Stimulated activated CD8-positive, alpha-beta memory T cell treated with anti-CD3 and anti-CD28 coated beads, Interleukin-4, amount 100 ng/mL, for 48 hours (primary cell): ENCODE data around the gene GSC.
"Not testable (repeated sequence)": the region's sequence is repeated elsewhere in the genome, so short reads cannot be mapped to it uniquely, and the experiment has no call there.

Source experiments
- DNase-seq: peaks from one replicate; pipeline ENCODE4 v3.0.0-alpha.2; 2020

The GSC gene

DNA sequence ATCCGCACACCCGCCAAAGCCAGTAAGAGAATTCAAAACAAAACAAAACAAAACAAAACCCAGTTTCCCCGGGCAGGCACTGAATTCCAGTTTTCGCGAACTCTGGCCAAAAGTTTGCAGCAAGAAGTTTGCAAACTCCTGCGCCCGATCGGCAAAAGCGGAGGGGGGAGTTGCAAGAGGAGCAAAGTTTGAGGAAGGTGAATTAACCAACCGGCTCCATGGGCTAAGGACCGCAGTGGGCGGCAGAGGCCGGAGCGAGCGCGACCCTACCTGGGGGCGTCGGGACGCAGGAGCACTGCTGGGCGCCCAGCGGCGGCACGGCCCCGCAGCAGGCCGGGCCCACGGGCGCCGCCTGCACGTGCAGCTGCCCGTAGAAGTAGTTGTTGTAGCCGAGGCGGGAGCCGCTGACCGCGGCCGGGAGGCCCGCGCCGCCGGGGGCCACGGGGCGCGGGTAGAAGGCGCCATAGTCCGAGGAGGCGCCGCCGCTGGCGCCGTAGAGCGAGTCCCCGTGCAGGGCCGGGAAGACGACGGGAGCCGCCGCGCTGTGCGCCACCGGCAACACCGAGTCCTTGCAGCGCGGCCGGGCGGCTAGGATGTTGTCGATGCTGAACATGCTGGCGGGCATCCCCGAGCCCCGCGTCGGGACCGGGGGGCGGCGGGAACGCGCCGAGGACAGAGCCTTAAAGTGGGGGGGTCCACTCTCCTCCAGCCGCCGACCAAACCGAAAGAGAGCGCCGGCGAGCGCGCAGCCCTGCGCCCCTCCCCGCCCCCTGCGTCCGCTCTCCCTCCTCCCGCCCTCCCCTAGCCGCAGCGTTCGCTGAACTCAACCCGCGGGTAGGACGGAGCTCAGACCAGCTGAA, at the start of gene GSC:
GSC (minus strand) TSS at position 723 of the 860 bp plus-strand sequence; CDS start at position 625, 98 bp downstream.
- DNase-seq = peak; percentile 52

DNA sequence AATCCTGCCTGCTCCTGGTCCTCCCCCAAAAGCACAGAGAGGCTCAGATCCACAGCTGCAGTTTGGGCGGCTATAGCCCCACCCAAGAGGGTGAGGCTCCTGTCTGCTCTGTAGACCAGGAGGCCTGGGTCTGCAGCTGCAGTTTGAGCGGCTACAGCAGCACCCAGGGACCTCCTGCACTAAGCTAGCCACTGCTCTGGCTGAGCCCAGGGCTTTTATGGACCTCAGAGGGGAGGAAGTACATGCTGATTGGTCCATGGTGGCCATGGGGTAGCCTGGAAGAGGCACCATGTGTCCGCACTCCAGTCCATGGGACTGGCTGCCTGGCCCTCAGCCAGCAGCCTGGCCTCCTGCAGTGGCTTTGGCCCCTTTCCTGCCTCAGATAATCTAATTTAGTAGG, 49.6 kb upstream of the GSC start:
- DNase-seq = no peak

DNA sequence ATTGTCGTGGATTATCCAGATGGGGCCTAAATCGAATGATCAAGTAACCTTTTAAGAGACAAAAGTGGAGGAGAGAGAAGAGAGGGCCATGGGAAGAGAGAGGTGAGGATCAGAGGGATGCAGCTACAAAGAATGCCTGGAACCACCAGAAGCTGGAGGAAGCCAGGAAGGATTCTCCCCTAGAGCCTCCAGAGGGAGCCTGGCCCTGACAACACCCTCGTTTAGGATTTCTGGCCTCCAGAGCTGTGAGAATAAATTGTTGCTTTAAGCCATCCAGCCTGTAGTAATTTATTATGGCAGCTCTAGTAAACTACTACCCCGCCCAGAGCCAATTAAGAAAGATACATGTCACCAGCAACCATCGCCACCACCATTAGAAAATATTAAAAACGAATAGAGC, 46.2 kb upstream of the GSC start:
- DNase-seq = no peak

DNA sequence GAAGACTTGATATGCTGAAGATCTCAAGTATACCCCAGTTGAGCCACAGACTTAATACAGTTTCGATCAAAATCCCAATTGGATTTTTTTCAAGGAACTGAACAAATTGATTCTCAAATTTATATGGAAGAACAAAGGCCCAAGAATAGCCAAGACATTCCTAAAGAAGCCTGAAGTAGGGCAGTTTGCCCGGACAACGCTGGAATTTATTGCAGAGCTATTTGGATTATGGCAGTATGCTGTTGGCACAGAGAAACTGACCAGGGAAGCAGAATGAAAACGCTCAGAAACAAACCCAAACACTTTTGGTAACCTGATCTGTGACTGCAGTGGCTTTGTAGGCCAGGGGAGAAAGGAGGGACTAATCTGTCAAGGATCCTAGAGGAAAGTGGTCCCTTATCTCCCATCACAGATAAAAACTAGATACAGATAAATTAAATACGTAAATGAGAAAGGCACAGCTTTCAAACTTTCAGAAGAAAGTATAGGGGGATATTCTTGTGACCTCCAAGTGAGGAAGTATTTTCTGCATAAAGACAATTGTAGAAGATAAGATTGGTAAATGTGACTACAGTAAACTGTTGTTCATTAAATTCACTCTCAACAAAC, 35.9 kb upstream of the GSC start:
- no peak for DNase-seq

DNA sequence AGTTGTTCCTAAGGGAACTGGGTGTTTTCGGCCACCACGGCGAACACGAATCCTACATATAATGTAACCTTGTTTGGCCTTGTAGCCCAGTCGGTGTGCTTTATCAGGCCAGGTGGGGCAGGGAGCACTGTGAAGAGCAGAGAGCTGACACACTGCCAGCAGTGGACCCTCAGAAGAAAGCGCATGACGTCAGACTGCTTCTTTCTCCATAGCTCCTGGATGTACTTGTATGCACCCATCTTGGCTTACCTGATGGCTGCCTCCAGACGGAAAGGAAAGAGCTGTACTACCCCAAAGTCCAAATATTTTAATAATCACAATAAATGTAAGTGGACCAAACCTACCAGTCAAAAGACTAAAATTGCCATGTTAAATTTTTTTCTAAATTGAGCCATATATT, 31.3 kb upstream of the GSC start:
- no peak for DNase-seq

DNA sequence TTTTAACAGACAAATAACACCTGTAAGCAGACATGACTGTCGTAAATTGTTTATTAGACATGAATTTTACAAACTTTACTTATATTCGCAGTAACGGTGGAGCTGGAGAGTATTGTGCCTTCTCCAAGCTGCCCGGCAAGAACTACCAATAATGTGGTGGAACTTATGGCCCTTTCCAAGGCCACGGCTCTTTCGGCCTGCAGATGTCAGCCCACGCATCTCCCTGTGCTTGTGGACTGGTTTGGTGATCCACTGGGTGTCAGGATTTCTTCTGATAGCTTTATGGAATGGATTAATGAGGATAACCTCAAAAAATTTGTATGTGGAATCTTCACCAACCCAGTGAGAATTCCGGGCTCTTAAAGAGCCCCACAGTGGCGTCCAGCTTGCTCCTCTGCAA, 30.9 kb upstream of the GSC start:
- not testable (repeated sequence) for DNase-seq

DNA sequence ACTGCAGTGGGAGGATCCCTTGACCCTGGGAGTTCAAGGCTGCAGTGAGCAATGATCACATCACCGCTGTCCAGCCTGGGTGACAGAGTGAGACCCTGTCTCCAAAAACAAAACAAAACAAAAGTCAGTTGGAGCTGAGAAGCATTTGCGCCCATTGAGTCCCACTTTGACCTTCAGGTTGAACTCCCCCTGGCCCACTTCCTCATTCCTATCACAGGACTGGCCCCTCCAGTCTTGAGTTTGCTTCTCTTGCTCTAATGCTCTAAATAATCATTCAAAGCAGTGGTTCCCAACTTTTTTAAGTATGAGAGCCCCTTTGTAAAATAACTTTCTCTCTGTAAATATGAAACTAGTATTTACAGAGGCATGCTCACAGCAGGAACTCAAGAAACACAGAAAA, 28.0 kb upstream of the GSC start:
- DNase-seq = no peak

DNA sequence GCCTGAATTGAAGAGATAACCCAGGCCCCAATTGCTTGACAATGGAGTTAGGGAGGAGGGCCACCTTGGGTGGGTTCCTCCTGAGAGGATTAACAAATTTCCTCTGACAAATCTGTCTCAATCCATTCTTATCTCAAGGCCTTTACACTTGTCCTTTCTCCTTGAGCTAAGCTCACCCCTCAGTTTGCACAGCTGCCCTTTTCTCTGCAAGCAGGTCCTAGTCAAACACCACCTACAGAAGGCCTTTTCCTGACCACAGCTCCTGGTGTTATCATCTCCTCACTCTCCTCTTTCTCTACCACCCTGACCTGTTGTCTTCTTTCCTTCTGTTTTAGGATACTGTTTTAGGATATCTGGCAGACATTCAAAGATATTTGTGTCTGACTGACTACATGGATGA, 26.4 kb upstream of the GSC start:
- no peak for DNase-seq

DNA sequence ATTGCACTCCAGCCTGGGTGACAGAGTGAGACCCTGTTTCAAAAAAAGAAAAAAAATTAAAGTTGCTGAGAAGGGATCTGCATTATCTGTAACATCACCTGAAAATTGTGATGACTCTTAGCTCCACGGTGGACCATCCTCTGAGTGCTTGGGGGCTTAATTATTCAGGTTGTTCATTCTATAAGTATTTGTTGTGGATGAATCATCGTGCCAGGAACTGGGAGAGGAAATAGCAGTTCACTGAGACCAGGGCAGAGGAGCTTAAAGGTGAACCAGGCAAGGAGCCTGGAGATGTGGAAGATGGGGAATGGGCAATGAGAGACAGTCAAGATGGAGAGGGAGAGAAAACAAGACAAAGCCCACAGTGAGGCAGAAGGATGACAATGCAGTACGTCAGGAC, 25.5 kb upstream of the GSC start:
- DNase-seq = no peak

DNA sequence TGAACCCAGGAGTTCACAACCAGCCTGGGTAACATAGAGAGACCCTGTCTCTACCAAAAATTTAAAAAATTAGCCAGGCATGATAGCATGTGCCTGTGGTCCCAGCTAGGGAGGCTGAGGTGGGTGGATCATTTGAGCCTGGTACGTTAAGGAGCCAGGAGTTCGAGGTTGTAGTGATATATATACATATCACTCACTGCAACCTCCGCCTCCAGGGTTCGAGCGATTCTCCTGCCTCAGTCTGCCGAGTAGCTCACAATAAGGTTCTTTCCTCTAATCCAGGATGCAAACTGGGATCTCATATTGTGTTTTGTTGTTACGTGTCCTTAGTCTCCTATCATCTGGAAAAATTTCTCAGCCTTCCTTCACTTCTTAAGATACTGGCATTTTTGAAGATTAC, 24.0 kb upstream of the GSC start:
- no peak for DNase-seq

DNA sequence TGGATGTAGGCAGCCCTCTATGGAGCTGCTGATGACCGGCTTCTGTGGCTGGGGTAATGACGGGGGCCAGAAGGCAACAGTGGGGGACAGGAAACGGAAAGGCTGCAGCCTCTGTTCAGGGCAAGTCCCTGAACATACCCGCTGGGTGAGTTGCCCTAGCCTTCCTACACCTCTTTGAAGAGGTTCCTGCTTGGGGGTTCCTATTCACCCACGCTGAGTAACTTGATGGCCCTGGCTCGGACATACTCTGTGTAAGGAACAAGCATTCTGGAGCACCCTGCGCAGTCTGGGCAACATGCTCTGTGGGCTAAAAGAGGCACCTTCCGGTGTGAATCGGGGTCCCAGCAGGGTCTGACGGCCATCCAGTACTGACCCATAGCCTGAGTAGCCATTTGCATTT, 17.7 kb upstream of the GSC start:
- no peak for DNase-seq

DNA sequence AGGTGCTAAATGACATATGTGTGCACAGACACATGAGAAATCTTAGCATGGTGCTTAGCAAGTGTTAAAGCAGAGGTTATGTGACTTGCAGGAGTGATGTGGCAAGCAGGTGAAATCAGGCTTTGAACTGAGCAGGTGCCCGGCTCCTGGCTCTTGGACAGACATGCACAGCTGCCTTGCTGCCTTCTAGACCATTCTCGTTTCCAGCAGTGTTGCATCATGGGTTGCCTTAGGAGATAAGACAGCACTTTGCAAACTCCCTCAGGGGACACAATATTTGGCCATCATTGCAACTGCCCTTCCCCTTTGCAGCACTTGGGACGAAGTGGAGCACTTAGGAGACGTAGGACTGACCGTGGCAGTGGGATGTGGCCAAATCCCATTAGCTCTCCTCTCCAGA, 17.2 kb upstream of the GSC start:
- DNase-seq = no peak

DNA sequence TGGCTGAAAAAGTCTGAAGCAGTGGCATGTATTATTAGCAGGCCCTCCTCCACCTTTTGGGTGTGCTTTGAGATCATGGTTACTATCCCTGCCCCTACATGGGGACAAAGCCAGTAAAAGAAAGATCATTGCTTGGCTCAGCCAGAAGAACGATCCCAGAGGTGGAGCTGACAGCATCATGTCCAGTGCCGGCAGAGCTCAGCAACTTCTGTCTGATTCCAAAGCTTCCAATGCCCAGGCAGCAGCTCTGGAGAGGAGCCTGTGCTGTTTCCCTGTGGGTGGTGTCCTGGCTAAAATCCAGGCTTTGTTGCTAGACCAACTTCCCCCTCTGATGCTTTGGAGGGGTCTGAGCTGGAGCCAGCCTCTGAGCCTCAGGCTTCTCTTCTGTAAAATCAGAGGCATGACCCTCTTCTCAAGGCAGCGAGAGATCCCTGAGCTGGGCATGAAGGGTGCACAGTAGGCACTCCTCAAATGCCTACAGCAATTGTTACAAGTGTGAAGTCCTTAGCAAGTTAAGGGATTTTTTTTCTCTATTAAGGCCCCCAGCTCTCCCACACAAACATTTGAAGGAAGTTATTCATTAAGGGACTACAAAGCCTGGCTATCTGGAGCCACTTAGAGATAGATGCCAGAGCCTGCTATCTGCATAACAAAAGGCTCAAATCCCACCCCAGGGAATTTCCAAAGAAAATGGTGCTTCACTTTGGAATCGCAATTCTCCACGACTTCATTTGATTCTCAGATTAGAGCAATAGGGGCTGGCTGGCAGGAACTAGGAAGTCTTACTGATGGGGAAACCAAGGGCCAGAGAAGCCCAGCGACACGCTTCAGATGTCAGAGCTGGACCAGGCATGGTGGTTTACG, 10.9 kb upstream of the GSC start:
- DNase-seq = no peak

DNA sequence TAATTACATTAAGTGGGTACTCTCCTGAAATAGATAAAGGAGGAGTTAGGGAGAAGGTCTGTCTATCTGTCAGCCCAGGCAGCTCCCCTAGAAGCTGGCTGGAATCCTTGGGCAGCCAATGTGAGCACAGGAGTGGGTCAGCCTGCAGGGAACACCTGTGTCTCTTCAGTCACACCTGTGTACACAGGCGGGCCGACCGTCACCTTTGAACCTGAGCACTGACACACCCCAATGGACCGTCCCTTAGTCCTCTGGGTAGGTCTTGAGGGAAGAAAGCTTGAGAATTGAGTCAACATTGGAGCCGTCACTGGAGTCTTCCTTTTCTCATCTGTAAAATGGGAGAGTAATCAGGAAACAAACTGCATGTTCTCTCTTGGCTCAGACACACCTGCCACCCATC, 9.8 kb upstream of the GSC start:
- DNase-seq = no peak

DNA sequence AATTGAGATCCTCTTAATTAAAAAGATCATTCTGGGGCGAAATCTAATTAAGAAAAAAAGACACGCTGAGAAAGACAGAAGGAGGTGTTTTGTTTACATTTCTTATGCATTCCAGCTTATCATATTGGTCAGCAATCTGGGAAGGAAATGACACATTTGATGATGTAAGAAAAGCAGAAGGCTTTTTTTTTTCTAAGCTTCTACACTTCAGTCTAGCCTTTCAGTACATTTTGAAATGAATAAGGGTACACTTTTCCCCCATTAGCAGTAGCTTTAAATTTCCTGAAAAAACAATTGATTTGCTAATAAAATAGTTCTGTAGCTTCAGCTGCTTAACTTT, 5.9 kb upstream of the GSC start:
- no peak for DNase-seq

DNA sequence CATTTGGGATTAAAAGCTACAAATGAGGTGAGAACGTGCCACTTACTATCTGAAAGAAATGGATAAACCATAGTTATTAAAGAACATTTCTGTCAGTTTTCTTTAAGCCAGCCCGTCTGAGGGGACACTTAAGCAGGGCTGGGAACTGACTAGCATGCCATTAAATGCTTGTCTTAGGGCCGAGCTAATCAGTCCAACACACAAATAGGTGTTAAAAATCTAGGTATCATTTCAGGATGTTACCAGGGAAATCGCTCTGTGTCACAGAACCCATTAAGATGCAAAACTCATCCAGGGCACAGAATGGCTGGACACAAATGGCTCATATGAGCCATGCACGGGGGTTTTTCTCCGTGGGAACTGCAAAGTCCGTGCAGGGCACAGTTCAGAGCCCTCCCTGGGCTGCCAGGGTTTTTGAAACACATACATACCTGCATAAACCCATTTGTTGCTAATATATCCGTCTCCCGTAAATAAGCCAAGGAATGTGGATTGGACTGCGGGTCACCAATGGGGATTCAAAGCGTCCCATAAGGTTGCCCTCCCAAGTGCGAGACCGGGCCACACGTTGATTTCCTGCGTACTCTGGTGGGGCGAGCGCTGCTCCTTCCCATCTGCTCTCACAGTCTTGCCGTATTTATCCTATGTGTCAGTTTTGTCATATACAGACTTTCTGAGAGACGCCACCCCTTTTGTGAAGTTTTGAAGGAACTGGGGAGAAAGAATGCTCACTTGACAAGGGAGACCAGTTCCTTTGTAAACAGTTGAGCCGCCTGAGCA, 5.4 kb upstream of the GSC start:
- DNase-seq = no peak

DNA sequence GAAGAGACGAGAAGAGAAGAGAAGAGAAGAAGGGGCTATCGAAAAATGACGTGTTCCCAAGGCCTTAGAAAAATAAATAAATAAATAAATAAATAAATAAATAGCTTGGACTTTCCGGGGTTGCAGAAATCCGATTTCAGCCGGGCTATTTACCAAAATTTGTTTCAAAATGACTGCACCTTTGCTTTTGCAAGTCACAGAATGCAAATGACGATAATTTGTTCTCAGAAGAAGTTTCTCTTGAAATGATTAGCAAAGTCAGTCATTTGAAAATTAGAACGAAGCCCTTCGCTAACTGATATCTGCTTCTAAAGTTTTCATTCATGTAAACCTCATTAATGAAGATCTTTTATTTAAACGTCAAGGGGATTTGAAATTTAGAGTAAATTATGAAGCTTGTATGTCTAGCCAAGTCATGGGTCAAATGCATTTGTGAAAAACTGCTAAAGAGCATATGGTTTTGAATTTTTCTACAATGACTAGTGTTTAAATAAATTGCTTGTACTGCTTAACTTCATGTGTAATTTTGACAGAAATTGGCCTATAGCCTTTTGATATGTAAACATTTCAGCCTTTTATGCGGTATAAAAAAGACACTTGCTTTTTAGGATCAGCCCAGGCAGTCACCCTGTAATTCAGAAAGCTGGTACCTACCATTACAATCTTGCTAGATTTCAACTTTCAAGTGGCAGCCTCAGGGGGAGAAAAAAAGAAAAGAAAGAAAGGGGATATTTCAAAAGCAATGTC, 4.6 kb upstream of the GSC start:
- no peak for DNase-seq

DNA sequence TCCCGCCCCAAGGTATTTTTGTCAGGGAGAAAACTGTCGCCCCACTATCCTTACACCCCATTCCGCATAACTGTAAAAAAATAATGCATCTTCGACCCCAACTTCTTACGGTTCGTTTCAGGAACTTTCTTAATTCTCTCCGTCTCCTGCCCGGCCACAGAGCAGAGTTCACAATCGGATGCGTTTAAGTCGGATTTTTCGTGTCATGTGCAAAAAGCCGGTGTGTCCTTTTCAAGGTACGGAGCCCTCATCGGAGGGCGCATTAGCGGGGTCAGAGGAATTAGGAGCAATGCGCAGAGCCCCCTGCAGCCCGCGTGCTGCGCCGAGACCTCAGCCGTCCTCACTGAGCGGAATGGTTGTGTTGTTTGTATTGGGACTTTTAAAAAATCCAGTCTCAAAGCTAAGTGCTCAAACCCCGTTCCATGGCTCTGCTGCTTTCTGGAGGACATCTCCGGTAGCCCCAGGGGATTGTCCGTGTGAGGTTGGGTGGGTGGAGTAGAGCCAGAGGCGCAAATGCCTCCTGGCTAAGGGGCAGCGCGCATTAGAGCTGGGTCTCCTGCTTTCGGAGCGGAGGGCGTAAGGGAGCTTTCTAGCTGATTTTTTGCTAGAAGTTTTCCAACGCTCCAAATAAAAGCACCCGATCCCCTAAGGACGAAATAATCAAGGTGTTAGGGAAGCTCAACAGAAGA, 3.9 kb upstream of the GSC start:
- DNase-seq = no peak

DNA sequence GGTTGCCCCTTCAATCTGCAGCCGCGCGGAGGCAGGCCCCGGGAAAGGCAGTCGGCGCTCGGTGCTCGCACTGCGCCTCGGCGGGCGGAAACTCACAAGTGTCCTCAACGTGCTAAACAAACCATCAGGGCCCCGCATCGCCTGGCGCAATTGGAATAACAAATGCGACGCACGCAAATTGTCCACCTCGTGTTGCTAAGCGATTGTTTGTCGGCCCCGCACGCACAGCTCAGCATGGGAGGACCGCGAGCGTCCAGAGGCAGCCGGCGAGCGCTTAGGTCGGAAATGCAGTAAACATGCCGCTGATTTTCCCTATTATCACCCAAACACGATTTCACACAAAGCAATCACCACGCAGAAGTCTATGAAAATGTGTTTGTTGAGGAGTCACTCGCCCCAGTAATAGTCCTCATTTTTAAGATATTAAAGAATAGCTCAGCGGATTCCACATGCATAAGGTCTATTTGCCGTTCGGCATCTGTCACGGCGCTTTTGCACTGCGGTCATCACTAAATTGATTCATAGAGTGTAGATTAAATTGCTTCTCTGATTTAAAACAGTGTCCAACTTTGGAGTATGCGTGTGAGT, 3.2 kb upstream of the GSC start:
- DNase-seq = no peak

DNA sequence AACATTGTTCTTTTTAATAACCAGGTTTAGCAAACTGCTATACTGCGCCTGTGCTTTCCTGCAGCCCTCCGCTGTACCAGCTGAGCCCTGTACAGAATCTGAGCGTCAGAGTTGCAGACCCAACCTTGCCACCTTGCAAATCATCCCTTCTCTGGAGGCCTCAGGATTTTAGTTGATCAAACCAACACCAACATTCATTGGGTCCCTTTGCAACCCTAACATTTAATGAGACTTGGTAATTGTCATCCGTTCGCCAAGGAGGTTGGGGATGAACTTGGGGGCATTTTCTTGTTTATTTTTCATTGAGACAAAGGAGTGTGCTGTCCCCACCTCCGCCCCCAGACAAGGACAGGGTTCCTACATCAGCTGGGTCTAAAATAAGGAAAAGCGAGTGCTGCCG, 2.6 kb upstream of the GSC start:
- DNase-seq = no peak

DNA sequence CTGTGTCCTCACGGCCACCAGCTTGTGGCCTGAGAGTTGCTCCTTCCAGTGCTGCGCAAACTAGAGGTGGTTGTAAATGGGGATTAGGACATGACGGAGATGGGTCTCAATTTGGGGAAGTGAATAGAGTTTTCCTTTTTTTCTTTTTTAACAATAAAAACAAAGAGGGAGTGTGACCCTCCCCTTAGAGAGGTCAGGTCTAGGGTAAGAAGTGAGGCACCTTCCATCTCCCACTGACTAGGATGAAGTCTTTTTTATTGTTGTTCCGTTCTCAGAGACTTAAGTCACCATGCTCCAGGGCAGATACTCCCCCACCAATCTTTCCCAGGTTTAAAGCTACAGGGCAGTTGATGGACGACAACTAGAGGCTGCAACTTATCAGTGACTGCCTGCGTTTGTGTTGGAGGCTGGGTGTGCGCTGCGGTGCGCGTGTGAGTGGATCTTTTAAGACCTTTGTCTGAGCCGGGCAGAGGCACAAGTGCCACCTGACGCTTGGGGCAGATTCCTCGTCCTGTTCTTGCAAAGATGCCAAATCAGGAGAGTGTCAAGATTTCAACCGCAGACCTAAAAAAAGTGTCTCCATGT, 2.1 kb upstream of the GSC start:
- DNase-seq = no peak
